IPS DF 19.7 (cell line): ENCODE data around the gene VAV2.
"Not testable (repeated sequence)": the region's sequence is repeated elsewhere in the genome, so short reads cannot be mapped to it uniquely, and the experiment has no call there.

Experiments used
- DNase-seq: peaks from one replicate; pipeline ENCODE4 v3.0.0-alpha.2; 2013; ENCODE audit warnings: low read depth, low spot score

The VAV2 gene

GRCh38 chr9:133942206-133942975, 49.7 kb downstream of the VAV2 start:
- no peak for DNase-seq

DNA sequence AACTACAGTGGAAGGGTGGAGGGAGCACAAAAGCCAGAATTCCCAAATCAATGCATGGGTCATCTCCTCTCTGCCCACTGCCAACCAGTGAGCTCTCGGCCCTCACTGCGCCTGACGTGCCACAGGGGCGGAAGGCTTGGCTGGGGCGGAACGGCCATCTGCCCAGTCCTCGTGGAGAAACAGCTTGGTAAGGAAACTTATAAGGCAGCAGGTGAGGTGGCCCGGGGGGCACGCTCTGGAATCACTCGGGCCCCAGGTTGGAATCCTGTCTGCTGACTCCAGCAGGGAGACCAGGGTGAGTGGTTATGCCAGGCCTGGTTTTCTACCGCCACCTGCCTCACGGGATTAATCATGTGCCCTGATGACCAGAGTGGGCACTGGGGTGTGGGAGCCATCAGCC, 52.3 kb downstream of the VAV2 start:
- DNase-seq: no peak

DNA sequence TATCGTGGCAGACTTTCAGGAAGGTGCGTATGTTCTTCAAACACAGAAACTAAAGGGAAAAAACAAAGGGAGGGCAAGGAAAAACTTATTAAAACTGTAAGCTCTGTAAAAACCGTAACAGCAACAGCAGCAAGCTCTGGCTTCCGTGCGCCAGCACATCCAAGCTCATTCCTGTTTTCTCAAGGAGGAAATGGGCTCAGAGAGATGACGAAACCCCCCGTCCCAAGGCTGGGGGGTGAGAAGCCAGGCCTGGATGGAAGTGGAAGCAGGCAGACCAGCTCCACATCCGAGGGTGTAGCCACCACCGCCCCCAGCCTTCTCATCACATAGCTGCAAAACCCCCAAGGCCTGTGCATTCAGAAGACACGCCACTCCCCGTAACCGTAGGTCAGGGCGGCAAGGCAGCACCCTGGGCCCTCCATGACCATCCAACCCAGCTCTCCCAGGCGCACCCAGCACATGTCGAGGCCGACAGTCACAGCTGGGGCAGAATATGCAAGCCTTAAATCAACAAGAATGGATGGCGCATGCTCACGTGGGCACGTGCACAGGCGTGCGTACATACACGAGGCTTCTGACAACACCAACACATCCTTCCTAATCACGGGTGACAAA, 52.8 kb downstream of the VAV2 start:
- DNase-seq: no peak

GRCh38 chr9:133938753-133939152, 53.4 kb downstream of the VAV2 start:
- no peak for DNase-seq

DNA sequence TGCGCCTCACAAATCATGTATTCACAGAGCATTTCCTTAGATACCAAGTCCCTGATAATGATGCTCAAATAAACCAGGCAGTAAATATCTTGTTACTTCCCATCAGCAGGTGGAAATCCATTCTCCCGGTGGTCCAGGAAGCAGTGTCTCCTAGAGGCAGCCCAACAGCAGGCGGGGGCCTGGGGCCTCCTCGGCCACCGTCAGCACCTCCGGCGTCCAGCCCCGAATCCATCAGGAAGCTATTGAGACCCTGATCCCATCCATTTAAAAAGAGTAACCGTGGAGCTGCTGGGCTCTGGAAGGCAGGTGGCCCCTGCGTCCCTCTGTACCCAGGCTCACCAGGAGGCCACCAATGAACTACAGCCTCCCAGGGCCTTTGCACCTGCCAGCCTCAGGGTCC, 54.0 kb downstream of the VAV2 start:
- no peak for DNase-seq

GRCh38 chr9:133937120-133937519, 55.0 kb downstream of the VAV2 start:
- no peak for DNase-seq

- no peak for DNase-seq
Observed at GRCh38 chr9:133935328-133936005, 56.7 kb downstream of the VAV2 start.

GRCh38 chr9:133934482-133935232, 57.5 kb downstream of the VAV2 start:
- no peak for DNase-seq

- DNase-seq: no peak
Observed at GRCh38 chr9:133933426-133934026, 58.6 kb downstream of the VAV2 start.

GRCh38 chr9:133932633-133933032, 59.5 kb downstream of the VAV2 start:
- no peak for DNase-seq

GRCh38 chr9:133932181-133932580, 59.9 kb downstream of the VAV2 start:
- DNase-seq: no peak

DNA sequence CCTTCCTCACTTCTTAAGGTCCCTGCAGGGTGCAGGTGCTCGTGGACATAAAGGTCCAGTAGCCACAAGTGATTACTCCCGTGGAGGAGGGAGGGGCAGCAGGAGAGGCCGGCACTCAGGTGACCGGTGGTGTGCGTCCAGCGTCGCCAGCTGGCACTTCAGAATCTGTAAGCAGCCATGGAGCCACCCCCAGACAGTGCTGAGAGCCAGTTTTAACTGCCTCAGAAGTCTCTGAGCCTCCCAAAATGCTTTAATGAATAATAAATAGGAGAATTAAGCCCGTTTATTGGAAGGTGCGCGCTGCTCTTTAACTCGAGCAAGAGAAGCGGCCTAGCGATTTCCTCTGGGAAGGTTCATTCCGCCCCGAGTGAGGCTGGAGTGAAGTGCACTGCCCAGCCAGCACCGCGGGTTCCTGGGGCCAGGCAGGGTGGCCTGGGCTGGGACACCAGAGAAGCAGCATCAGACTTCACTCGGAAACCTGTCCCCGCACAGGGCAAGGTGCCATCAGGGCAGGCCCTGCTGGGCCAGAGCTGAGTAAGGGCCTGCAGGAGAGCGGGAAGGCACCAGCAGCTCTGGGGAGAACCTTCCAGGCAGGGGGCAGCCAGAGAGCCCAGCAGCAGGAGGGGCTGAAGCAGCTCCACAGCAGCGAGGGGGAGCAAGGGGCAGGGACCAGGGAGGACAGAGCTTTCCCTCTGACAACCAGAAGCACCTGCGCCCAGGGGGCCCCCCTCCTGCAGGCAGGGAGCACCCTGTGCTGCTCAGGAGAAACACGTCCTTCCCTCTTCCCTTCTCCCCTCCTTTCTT, 61.2 kb downstream of the VAV2 start:
- no peak for DNase-seq

- no peak for DNase-seq
Observed at GRCh38 chr9:133930046-133930681, 62.0 kb downstream of the VAV2 start.

- DNase-seq: no peak
Observed at GRCh38 chr9:133929599-133929998, 62.5 kb downstream of the VAV2 start.

GRCh38 chr9:133928248-133928764, 63.8 kb downstream of the VAV2 start:
- no peak for DNase-seq

- no peak for DNase-seq
Observed at GRCh38 chr9:133927041-133927440, 65.1 kb downstream of the VAV2 start.

DNA sequence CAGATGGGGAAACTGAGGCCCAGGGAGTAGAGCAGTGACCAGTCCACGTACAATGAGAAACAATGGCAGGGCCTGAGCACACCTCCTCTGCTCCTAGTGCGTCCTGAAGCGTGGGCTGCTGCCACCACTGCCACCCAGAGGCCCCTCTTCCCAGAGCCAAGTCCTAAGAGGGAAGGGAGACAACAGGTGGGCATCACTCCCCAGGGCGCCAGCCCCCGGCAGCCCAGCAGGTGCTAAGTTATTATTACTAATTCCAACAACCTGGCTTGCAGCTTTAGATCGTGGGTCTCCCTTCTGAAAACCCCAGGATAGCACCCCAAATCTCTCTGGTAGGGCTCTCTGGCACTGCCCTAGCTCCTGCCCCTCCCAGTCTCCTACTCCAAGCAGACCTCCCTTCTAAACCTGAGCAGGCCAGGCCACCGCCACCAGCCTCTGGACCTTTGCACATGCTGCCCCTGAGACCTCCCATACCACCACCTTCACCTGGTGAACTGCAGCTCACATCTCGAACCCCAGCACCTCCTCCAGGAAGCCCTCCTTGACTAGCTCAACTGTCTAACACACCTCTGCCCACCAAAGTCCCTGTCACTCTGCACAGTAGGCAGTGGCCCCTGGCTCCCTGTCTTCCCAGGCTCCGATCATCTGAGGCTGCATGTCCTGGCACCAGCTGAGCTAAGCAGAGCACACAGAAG, 65.8 kb downstream of the VAV2 start:
- DNase-seq: no peak

GRCh38 chr9:133924453-133924852, 67.7 kb downstream of the VAV2 start:
- DNase-seq: no peak

DNA sequence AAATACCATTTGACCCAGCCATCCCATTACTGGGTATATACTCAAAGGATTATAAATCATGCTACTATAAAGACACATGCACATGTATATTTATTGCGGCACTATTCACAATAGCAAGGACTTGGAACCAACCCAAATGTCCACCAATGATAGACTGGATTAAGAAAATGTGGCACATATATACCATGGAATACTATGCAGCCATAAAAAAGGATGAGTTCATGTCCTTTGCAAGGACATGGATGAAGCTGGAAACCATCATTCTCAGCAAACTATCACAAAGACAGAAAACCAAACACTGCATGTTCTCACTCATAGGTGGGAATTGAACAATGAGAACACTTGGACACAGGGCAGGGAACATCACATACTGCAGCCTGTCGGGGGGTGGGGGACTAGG, 68.5 kb downstream of the VAV2 start:
- DNase-seq: not testable (repeated sequence)

- no peak for DNase-seq
Observed at GRCh38 chr9:133921866-133922265, 70.3 kb downstream of the VAV2 start.
